ENCODE data around the gene PRKAG1.

PRKAG1 gene

GRCh38 chr12:49010092-49010668 lies 8.4 kb downstream of the PRKAG1 start:
- DNase-seq (ENCODE audit: low read depth, low spot score), result no peak

- no peak for DNase-seq (ENCODE audit: low read depth, low spot score)
Measured at GRCh38 chr12:49008943-49009342, 9.6 kb downstream of the PRKAG1 start.

GRCh38 chr12:49000346-49000745 lies 18.2 kb downstream of the PRKAG1 start:
- DNase-seq (ENCODE audit: low read depth, low spot score), result no peak

- peak; percentile 34 for DNase-seq (ENCODE audit: low read depth, low spot score)
Measured at GRCh38 chr12:48999371-49000131, 19.0 kb downstream of the PRKAG1 start, which contains the start of gene DDN. Gene DDN (minus strand): TSS chr12:48999375. CDS start chr12:48999287, 88 bp downstream.

DNA sequence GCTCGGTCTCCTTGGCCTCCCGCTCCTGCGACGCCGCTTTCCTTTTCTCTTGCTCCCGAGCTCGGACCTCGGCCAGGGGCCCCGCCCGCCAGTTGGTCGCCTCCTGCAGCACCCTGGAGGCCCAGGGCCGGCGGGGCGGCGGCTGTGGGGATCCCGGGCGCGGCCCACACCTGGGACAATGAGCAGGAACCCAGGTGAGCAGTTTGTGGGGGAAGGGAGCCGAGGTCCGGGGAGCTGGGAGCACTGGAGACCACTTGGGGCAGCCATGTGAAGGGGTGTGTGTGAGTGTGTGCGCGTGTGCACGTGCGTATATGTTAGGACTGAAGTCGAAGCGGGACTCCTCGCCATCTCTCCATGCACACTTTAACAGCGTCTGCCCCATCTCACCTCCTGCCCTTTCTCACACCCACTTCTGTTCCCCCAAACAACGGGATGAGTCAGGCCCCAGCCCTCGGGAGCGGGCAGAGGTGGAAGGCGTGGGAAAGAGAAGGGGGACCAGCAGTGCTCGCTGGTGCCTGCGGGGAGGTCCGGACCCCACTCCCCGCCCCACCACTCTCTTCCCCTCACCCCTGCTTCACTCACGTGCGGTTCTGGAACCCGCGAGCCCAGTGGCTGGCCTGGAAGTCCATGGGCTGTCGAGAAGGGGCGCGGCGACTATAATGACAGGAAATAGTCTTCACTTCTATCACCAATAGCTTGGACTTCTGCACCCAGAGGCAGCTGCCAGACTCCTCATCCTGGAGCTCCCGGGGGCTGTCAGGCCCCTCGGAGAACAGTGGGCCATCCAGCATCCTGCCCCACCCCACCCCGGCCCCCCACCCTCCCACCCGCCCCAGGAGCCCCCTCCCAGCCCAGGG lies 19.9 kb downstream of the PRKAG1 start:
- DNase-seq (ENCODE audit: low read depth, low spot score), result no peak

GRCh38 chr12:48997719-48998496 lies 20.7 kb downstream of the PRKAG1 start:
- peak; percentile 68 for DNase-seq (ENCODE audit: low read depth, low spot score)

GRCh38 chr12:48996794-48997718 lies 21.5 kb downstream of the PRKAG1 start:
- peak; percentile 82 for DNase-seq (ENCODE audit: low read depth, low spot score)

GRCh38 chr12:48995086-48995879 lies 23.3 kb downstream of the PRKAG1 start:
- DNase-seq (ENCODE audit: low read depth, low spot score), result peak; percentile 95

DNA sequence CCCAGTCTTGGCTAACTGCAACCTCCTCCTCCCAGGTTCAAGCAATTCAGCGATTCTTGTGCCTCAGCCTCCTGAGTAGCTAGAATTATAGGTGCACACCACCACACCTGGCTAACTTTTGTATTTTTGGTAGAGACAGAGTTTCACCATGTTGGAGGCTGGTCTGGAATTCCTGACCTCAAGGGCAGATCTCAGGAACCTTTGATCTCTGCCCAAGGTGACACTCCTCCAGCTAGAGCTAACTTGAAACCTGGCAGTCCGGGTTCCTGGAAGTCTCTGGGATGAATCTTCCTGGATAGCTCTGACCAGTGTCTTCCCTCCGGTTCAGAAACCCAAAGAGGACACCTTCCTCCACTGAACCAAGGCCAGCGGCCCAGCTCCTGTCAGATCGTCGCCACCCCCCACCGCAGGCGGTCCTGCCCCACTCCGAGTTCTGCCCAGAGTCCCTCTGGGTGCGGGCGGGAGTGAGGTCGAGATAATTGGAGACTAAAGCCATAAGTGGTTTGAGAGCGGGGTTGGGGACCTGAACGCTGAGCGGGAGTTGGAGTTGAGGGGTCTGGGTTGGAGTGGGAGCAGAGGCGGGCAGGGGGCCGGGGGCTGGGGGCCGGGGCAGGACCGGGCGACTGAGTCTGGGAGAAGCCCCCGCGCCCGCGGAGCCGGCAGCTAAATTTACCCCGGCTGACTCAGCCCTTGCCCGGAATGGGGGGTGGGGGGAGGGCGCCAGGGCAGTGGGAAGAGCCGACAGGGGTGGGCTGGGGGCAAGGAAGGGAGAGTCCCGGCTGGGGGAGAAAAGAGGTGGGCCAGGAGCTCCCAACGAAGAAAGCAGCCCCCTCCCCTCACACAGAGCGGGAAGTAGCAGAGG lies 24.1 kb downstream of the PRKAG1 start:
- DNase-seq (ENCODE audit: low read depth, low spot score), result no peak

- DNase-seq (ENCODE audit: low read depth, low spot score), result no peak
Measured at GRCh38 chr12:48993787-48994186, 24.8 kb downstream of the PRKAG1 start.

DNA sequence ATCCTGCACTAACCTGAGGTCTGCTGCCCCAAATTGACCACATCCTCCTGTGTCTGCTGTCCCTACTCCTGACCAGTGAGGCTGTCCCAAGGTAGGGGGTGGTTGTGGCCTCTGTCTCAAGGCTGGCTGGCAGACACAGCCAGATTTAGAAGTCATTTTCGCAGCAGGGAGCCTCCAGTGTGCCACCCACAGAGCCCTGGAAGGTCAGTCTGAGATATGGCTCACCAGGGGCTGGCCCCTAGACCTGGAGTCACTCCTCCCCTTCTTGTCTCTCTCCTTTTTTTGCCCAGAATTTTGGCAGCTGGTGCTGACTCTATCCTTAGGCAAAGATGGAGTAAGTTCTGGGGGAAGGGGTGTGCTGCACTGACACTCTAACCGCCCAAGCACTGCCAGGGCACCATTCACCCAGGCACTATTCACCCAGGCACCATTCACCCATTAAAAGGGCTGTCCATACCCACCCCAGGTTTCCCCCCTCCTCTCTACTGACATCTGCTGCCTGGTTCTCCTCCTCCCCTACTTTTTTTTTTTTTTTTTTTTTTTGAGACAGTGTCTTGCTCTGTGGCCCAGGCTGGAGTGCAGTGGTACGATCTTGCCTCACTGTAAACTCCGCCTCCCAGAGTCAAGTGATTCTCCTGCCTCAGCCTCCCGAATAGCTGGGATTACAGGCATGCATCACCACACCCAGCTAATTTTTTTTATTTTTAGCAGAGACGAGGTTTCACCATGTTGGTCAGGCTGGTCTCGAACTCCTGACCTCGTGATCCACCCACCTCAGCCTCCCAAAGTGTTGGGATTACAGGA lies 27.1 kb downstream of the PRKAG1 start:
- no peak for DNase-seq (ENCODE audit: low read depth, low spot score)

- DNase-seq (ENCODE audit: low read depth, low spot score), result no peak
Measured at GRCh38 chr12:48990552-48990951, 28.0 kb downstream of the PRKAG1 start.

DNA sequence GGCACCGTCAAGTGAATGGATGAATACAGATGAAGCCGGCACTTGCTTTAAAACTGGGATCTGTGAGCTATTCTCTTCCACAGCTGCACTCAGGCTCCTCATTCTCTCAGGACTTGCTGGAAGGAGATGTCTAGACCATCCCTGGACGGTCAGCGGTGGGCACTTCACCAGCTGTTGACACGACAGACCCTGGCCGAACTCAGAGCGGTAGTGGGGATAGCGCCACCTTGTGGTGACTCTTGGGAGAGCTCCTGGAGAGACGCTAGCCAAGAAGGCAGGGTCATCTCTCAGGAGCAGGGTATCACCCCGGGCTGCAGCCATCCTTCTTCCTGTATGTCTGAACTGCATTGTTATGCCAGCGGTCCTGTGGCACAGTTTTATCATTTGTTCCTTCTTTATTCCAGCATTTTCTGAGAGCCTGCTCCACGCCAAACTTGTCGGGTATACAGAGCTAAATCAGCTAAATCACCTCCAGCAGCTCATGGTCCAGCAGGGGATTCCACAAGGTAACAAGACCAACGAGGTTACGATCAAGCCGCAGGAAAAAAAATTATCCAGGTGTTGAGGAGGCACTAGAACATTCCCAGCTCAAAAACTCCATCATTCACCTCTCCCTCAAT lies 30.4 kb downstream of the PRKAG1 start:
- peak; percentile 90 for DNase-seq (ENCODE audit: low read depth, low spot score)

DNA sequence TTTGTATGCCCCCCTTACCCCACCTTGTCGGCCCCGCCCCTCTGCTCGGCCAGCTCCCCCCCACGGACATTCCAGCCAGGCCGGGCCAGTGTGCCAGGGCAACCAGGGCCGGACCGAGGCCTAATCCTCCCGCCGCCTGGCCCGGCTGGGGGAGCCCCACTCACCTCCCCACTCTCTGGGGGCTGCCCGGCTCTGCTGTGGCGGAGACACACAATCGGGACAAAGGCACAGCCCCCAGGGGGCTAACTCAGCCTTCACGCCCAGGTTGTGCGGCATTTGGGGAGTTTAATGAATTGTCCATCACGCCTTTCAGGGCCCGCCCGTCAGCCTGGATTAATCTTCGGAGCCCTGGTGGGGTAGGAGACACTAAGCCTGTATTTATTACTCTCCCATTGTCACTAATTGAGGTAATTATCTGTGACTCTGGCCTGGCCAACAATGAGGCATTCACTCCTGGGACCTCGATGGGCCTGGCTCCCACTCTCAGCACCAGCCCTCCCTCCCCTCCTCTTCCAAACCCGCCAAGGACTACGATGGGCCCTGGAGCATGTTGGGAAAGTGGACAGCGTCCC lies 31.8 kb downstream of the PRKAG1 start:
- DNase-seq (ENCODE audit: low read depth, low spot score), result peak; percentile 60

- DNase-seq (ENCODE audit: low read depth, low spot score), result no peak
Measured at GRCh38 chr12:48985901-48986300, 32.7 kb downstream of the PRKAG1 start.

DNA sequence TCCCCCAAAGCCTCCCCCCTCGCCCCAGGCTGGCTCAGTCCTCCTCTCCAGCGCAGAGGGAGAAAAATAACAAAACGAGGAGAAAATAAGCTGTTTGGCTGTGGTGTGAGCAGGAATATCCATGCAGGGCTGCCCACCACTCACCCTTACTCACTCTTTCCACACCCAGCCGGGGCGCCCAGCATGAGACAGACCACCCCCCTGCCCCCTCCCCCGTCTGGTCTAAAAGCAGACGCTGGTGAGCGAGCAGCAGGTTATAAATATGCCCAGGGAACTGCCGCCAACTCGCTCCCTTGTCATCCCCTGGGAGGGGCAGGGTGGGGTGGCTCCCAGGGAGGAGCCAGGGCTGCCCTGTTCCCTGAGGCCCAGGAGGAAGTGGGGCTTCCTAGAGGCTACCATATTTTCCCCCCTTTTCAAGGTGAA lies 33.1 kb downstream of the PRKAG1 start:
- DNase-seq (ENCODE audit: low read depth, low spot score), result no peak

Data from ELF-1 (cell line).